AG09319 (cell line): Measurements from ENCODE around the gene KLF11.

Experiments
- DNase-seq: peaks from one replicate; pipeline ENCODE4 v3.0.0-alpha.2; 2010; ENCODE audit warnings: low read depth; ENCODE audit errors: extremely low read depth
- CTCF ChIP-seq: IDR thresholded peaks from 2 replicates; pipeline ENCODE4 v1.5.1; 2011; ENCODE audit warnings: low read depth, mild to moderate bottlenecking, inconsistent platforms, low read length, moderate library complexity

Gene KLF11

GRCh38 chr2:10022966-10023662 lies 20.2 kb upstream of the KLF11 start:
- no peak for DNase-seq
- peak; percentile 13; the same call in 1 of the 2 replicates for TF ChIP-seq CTCF

GRCh38 chr2:10026940-10027569 lies 16.3 kb upstream of the KLF11 start:
- DNase-seq, result no peak
- TF ChIP-seq CTCF, result no peak

GRCh38 chr2:10027660-10028330 lies 15.6 kb upstream of the KLF11 start:
- TF ChIP-seq CTCF, result no peak
- DNase-seq, result no peak

- DNase-seq, result no peak
- TF ChIP-seq CTCF, result no peak; the same call in 1 of the 2 replicates
These were observed 14.9 kb upstream of the KLF11 start for GRCh38 chr2:10028407-10028987.

GRCh38 chr2:10028988-10029874 lies 14.1 kb upstream of the KLF11 start:
- no peak for TF ChIP-seq CTCF
- DNase-seq, result no peak

- TF ChIP-seq CTCF, result no peak
- no peak for DNase-seq
These were observed 13.5 kb upstream of the KLF11 start for GRCh38 chr2:10029875-10030223.
